Kidney (tissue), 14 donors: Measurements from ENCODE around the gene TMEM169. TPM values are rescaled to one million over a fixed set of nuclear protein-coding genes. Genes with fewer than 3 reads are reported as not detected.

Experiments
- DNase-seq, 5 donors: peaks; one replicate each; pipeline ENCODE4 v3.0.0-alpha.2; 2013 to 2020
- FAIRE-seq: peaks from 2 replicates; lab custom pipeline; 2012; peaks lifted over from hg19 to GRCh38; lab: Jason Lieb, UNC
- H3K27ac ChIP-seq, 2 donors: one replicate each; pipeline ENCODE4 v1.7.0; 2013; ENCODE audit warnings: low read depth in 2 of 2, low read length in 2 of 2, inconsistent platforms in 1 of 2
- H3K27me3 ChIP-seq: one replicate; pipeline ENCODE4 v1.7.1; 2013; ENCODE audit warnings: low read length, inconsistent platforms; ENCODE audit not compliant: control insufficient read depth, insufficient read depth
- H3K36me3 ChIP-seq, 3 donors: one replicate each; pipeline versions ENCODE4 v1.7.0 to v1.7.1; 2013; ENCODE audit warnings: low read length in 3 of 3, control low read depth in 1 of 3, inconsistent platforms in 1 of 3; ENCODE audit not compliant: insufficient read depth in 3 of 3, control insufficient read depth in 2 of 3
- H3K4me1 ChIP-seq, 3 donors: one replicate each; pipeline versions ENCODE4 v1.7.0 to v1.7.1; 2013; ENCODE audit warnings: low read length in 3 of 3, inconsistent platforms in 1 of 3, low read depth in 1 of 3; ENCODE audit not compliant: control insufficient read depth in 2 of 3, insufficient read depth in 2 of 3
- H3K4me3 ChIP-seq, 3 donors: one replicate each; pipeline versions ENCODE4 v1.7.0 to v1.8.1; 2013; ENCODE audit warnings: low read length in 3 of 3, control low read depth in 1 of 3, inconsistent platforms in 1 of 3
- H3K9ac ChIP-seq, 3 donors: one replicate each; pipeline versions ENCODE4 v1.7.0 to v1.7.1; 2013; ENCODE audit warnings: low read length in 3 of 3, control low read depth in 1 of 3, inconsistent platforms in 1 of 3
- H3K9me3 ChIP-seq, 3 donors: one replicate each; pipeline versions ENCODE4 v1.7.0 to v1.7.1; 2013; ENCODE audit warnings: low read length in 3 of 3, control low read depth in 1 of 3, inconsistent platforms in 1 of 3; ENCODE audit not compliant: control insufficient read depth in 2 of 3, insufficient read depth in 1 of 3
- intact Hi-C: fragments of 100-400 bp; cut with DNase I; formaldehyde crosslinking; loops from one replicate; pipeline ENCODE4 v1.11.1; 2022
- polyA plus RNA-seq: library from polyadenylated mRNA; stranded (reverse); fragments of 350-450 nt; fragmentation: Illumina TruSeq; extraction: RNeasy Lipid Tissue Mini Kit (QIAGEN cat#74804); gene quantifications from one replicate; pipeline ENCODE4 v1.2.3, GENCODE V29; 2014; ENCODE audit warnings: low read depth, low replicate concordance; ENCODE audit not compliant: insufficient read depth
- total RNA-seq: library from RNA; stranded (reverse); fragmentation: NEBNext Ultra II Directional; extraction: Animal tissue kit (Norgen Biotek cat#: 25700); gene quantifications from one replicate; pipeline ENCODE4 v1.2.1, GENCODE V29; 2021
- TF ChIP-seq, protein P1 (sequence below): IDR thresholded peaks from 3 replicates; pipeline ENCODE4 v1.5.1; 2012; ENCODE audit warnings: mild to moderate bottlenecking, moderate library complexity, borderline replicate concordance; ENCODE audit not compliant: insufficient read depth; ENCODE audit errors: extremely low read depth
- donor health status: control.
- donor health status: control.
- donor health status: control.
- donor health status: control.
- donor health status: control.
- donor health status: DM: yes; HTN: yes; CAD: no.
- donor health status: Normal renal cell carcinoma (clear cell type).

The TMEM169 gene
- total and polyA plus RNA-seq, 2 donors from 2014 or later, result 1.6 to 4.6 TPM

DNA sequence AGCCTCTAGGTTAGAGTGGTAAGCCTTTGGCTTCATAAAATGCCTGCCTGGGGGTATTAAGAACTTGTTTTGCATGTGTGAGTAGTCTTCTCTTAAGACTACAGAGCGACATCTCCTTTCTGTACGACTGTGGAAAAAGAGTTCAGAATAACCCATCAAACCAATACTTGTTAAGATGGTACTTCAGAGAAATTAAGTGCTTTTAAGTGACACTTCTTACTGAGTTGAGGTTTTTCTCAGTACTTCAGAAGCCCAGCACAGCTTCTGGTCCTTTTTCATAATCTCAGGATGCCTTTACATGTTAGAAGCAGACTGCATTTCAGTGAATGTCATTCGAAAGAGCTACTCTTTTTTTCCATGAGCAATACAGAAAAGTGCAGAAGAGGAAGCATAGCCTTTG is 38.3 kb downstream of the TMEM169 start:
- no peak for FAIRE-seq
- TF ChIP-seq, protein P1, sequence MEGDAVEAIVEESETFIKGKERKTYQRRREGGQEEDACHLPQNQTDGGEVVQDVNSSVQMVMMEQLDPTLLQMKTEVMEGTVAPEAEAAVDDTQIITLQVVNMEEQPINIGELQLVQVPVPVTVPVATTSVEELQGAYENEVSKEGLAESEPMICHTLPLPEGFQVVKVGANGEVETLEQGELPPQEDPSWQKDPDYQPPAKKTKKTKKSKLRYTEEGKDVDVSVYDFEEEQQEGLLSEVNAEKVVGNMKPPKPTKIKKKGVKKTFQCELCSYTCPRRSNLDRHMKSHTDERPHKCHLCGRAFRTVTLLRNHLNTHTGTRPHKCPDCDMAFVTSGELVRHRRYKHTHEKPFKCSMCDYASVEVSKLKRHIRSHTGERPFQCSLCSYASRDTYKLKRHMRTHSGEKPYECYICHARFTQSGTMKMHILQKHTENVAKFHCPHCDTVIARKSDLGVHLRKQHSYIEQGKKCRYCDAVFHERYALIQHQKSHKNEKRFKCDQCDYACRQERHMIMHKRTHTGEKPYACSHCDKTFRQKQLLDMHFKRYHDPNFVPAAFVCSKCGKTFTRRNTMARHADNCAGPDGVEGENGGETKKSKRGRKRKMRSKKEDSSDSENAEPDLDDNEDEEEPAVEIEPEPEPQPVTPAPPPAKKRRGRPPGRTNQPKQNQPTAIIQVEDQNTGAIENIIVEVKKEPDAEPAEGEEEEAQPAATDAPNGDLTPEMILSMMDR, result no peak
- no peak overlapping the region for H3K27ac ChIP-seq
- peaks cover 15 to 62% (median 39%) of the 10 kb centered on the region in 3 donors for H3K36me3 ChIP-seq
- no peak overlapping the region for H3K9ac ChIP-seq
- no peaks in the 10 kb centered on the region for H3K9me3 ChIP-seq
- H3K4me3 ChIP-seq, result no peak overlapping the region
- no peak for DNase-seq
- intact Hi-C loops, result no loop called here
- H3K27me3 ChIP-seq, result no peaks in the 10 kb centered on the region
- peaks cover 0 to 5% (median 2%) of the 10 kb centered on the region in 3 donors for H3K4me1 ChIP-seq

DNA sequence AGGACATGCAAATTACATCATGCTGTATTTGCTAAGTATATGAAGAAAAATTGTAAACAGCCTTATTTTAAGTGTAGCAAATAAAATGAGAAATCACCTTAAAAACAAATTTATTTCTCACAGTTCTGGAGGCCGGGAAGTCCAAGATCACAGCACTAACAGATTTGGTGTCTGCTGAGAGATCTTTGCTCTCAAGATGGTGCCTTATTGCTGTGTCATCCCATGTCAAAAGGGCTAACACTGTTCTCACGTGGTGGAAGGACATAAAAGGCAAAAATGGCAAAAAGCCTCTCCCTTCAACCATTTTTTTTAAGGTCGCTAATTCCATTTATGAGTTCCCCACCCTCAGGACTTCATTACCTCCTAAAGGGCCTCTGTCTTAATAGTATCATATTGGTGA is 39.5 kb downstream of the TMEM169 start:
- H3K36me3 ChIP-seq, result peaks cover 15 to 73% (median 44%) of the 10 kb centered on the region in 3 donors
- H3K9me3 ChIP-seq, result no peaks in the 10 kb centered on the region
- no peak overlapping the region for H3K9ac ChIP-seq
- intact Hi-C loops, result no loop called here
- H3K27ac ChIP-seq, result no peak overlapping the region
- TF ChIP-seq, protein P1, result no peak
- DNase-seq (no peak), FAIRE-seq (no peak)
- H3K4me1 ChIP-seq, result no peaks in the 10 kb centered on the region
- no peaks in the 10 kb centered on the region for H3K27me3 ChIP-seq
- H3K4me3 ChIP-seq, result no peak overlapping the region

DNA sequence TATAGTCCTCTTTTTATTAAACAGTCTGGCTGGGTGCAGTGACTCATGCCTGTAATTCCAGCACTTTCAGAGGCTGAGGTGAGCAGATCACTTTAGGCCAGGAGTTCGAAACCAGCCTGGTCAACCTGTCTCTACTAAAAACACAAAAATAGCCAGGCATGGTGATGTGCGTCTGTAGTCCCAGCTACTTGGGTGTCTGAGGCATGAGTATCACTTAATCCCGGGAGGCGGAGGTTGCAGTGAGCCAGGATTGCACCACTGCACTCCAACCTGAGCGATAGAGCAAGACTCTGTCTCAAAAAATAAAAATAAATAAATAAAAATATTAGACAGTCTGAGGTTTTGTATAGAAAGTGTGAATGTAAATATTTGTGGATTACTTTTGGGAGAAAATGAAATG is 45.2 kb downstream of the TMEM169 start:
- H3K9ac ChIP-seq, result no peak overlapping the region
- H3K36me3 ChIP-seq, result peaks cover 12 to 64% (median 44%) of the 10 kb centered on the region in 3 donors
- no peaks in the 10 kb centered on the region for H3K9me3 ChIP-seq
- FAIRE-seq (no peak), DNase-seq (no peak)
- H3K4me3 ChIP-seq, result no peak overlapping the region
- TF ChIP-seq, protein P1, result no peak
- intact Hi-C loops, result no loop called here
- H3K27me3 ChIP-seq, result no peaks in the 10 kb centered on the region
- H3K27ac ChIP-seq, result no peak overlapping the region
- no peaks in the 10 kb centered on the region for H3K4me1 ChIP-seq
